Epithelial cell of esophagus (primary cell): ENCODE data around the gene ARL3.
A peak's percentile ranks its signal among the peaks of the same experiment; 100 is the strongest.

Experiments
- DNase-seq: peaks from one replicate; pipeline ENCODE4 v3.0.0; 2010; ENCODE audit warnings: low read depth
- H3K4me3 ChIP-seq: 2 replicates; pipeline ENCODE4 v1.5.1; 2011; ENCODE audit warnings: mild to moderate bottlenecking, low read length, control low read depth
- TF ChIP-seq, protein P1 (sequence below): IDR thresholded peaks from 2 replicates; pipeline ENCODE4 v1.5.1; 2011; ENCODE audit warnings: low read depth, mild to moderate bottlenecking, low read length, control low read depth, inconsistent platforms; ENCODE audit not compliant: insufficient read depth; ENCODE audit errors: missing control alignments

ARL3 gene

DNA sequence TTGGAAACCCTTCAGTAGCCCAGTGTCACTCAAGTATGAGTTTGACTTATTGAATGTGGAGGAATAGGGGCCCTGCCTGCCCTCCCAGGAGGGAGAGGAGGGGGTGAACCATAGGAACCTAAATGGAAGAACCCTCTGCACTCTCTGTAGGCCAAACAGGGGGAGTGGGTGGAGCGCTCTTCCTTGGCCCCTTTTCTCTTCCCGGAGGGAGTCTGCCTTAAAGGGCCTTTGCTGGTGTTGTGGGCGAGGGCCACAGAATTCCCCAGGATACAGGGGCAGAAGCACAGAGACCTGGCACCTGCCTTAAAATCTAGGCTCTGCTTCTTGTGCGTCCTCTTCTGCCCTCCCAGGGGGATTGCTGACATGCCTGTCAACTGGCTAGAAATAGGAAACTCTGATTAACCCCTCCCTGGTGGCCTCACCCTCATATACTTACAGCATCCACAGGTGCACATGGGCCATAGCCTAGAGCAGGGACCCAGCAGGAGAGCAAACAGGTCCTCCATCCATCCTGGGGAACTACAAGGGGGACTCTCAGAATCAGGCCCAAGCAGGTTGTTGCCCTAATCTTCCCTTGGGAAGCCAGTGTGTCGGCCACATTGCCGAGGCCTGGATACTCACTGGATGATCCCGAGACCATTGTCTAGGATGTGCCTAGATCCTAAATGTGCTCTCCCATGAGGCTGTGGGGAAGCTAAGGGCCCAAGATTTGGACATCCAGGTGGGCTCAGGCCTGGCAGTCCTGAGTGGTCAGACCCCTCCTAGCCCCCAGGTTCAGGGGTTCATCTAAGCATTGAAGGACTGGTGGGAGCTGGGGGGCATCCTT, 66.5 kb downstream of the ARL3 start:
- no peak for DNase-seq
- peak overlapping the region; percentile 91 for H3K4me3 ChIP-seq
- TF ChIP-seq, protein P1, sequence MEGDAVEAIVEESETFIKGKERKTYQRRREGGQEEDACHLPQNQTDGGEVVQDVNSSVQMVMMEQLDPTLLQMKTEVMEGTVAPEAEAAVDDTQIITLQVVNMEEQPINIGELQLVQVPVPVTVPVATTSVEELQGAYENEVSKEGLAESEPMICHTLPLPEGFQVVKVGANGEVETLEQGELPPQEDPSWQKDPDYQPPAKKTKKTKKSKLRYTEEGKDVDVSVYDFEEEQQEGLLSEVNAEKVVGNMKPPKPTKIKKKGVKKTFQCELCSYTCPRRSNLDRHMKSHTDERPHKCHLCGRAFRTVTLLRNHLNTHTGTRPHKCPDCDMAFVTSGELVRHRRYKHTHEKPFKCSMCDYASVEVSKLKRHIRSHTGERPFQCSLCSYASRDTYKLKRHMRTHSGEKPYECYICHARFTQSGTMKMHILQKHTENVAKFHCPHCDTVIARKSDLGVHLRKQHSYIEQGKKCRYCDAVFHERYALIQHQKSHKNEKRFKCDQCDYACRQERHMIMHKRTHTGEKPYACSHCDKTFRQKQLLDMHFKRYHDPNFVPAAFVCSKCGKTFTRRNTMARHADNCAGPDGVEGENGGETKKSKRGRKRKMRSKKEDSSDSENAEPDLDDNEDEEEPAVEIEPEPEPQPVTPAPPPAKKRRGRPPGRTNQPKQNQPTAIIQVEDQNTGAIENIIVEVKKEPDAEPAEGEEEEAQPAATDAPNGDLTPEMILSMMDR: no peak

DNA sequence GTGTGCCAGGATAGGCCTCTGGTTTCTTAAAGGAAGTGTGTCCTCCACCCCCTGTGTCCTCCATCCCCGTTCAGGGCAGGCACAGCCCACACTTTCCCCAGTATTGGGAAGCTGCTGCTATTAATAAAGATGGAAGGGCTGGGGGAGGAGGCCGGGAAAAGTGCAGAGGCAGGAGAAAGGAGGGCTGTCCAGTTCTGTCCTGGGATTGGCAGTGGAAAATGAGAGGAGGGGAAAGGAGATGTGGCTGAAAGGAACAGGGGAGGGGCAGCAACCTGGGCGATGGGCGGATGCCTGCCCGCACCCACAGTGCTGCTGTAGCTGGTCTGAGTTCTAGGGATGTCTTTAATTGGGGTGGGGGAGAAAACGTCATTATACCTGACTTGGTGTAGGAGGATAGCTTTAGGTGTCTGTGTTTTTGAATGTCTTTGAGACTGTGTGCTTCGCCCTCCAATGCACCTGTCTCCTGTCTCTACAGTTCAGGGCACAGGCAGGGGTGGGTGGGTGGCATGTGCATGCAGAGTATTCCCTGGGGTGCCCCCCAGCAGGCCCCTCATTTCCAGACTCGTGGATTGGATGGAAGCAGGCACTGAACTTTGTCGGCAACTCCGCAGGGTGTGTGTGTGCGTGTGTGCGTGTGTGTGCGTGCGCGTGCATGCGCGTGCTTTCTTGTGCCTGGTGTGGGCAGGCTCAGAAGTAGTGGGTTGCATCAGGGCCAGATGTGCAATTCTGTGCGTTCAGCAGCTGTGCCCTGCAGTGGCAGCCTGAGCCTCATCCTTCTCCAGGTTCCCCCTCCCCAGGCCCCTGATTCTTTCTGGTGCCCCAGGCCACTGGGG, 67.4 kb downstream of the ARL3 start:
- DNase-seq: peak; percentile 48
- H3K4me3 ChIP-seq: peak overlapping the region; percentile 91
- TF ChIP-seq, protein P1: no peak

DNA sequence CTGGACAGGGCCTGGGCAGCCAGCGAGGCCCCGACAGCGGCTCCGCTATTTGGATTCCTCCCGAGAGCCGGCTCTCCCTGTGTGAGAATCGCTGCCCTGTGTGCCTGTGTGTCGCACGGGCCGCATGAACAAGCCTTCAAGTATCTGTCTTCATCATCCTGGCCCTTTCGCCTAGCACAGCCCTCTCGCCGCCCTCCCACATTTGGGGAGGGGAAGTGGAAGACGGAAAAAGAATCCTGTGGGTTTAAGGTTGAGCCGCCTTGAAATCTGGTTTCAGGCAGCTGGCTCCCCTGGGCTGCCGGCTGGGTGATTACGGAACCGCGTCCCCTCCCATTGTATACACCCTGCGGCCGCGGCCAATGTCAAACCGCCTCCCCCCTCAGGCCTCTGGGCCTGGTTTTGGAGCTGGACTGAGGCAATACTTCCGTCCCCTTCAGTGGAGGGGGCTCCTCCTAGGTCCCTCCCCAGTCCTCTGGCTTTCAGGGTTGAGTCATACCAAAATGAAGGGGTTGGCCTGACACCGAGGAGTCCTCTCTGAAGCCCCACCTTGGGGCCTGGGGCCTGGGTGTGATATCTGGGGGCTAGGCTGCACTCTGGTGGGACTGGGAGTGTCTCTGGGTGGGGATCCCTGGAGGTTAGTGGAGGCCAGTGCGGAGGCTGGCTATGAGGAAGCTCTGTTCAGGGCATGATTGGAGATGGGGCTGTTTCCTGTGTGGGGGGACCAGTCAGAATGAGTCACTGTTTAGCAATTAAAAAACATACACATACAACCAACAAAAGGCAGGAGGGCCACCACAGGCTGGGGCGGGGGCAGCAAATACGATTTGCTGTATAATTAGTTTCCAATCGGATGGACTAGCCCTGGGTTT, 68.2 kb downstream of the ARL3 start:
- H3K4me3 ChIP-seq: peak overlapping the region; percentile 91
- TF ChIP-seq, protein P1: no peak
- peak; percentile 91 for DNase-seq

- DNase-seq: peak; percentile 66
- TF ChIP-seq, protein P1: no peak
- peak overlapping the region; percentile 91 for H3K4me3 ChIP-seq
Measured at GRCh38 chr10:102645388-102645740, 68.8 kb downstream of the ARL3 start.

- H3K4me3 ChIP-seq: peak overlapping the region; percentile 91
- peak; percentile 87 for DNase-seq
- TF ChIP-seq, protein P1: peak; percentile 42
Measured at GRCh38 chr10:102644646-102645387, 69.4 kb downstream of the ARL3 start.
